Endothelial cell of umbilical vein (primary cell): ENCODE measurements around the gene BUB1. TPM values are rescaled to one million over a fixed set of nuclear protein-coding genes. Genes with fewer than 3 reads are reported as not detected.

Experiments
- BruUV-seq: library from RNA; stranded (reverse); fragments of 400-500 nt; replicated peaks from 2 replicates; lab custom pipeline; 2021; lab: Mats Ljungman, UMichigan
- CTCF ChIA-PET: fragments of 300-600, 350-600 bp; sonication (Branson Sonifier 250); formaldehyde crosslinking; loops from one replicate; lab custom pipeline; 2021; ENCODE audit warnings: antibody characterized with exemption, inconsistent platforms; lab: Charles Lee
- POLR2A ChIA-PET: fragments of 300-600, 350-600 bp; sonication (Branson Sonifier 250); formaldehyde crosslinking; loops from one replicate; lab custom pipeline; 2021; ENCODE audit warnings: antibody characterized with exemption, inconsistent platforms; lab: Charles Lee
- DNase-seq: peaks from one replicate; pipeline ENCODE4 v3.0.0-alpha.2; 2011; ENCODE audit warnings: low read depth, low spot score
- FAIRE-seq: peaks from 2 replicates; lab custom pipeline; 2011; peaks lifted over from hg19 to GRCh38; lab: Jason Lieb, UNC
- H2AFZ ChIP-seq: 2 replicates; pipeline ENCODE4 v1.6.0; 2012; ENCODE audit warnings: low read depth, low read length, control low read depth, inconsistent platforms
- H3K27ac ChIP-seq: 2 replicates; pipeline ENCODE4 v1.5.1; 2011; ENCODE audit warnings: low read depth, mild to moderate bottlenecking, control low read depth, low read length, moderate library complexity; ENCODE audit not compliant: insufficient read depth
- H3K27me3 ChIP-seq, 2 experiments: 2 replicates each; pipeline versions ENCODE4 v1.6.0 to v1.6.1; 2011; ENCODE audit warnings: low read length in 2 of 2, mixed read lengths in 1 of 2; ENCODE audit not compliant: control insufficient read depth in 2 of 2, insufficient read depth in 2 of 2
- H3K36me3 ChIP-seq, 2 experiments: 2 replicates in 1 of 2; 3 replicates in 1 of 2; pipeline ENCODE4 v1.5.1; 2011; ENCODE audit warnings: low read length in 2 of 2, mild to moderate bottlenecking in 1 of 2, moderate library complexity in 1 of 2; ENCODE audit not compliant: control insufficient read depth in 2 of 2, insufficient read depth in 2 of 2; ENCODE audit errors: extremely low read depth in 1 of 2
- H3K4me1 ChIP-seq: 3 replicates; pipeline ENCODE4 v1.5.1; 2011; ENCODE audit warnings: mild to moderate bottlenecking, low read length; ENCODE audit not compliant: control insufficient read depth, insufficient read depth; ENCODE audit errors: extremely low read depth
- H3K4me2 ChIP-seq: 2 replicates; pipeline ENCODE4 v1.6.1; 2011; ENCODE audit warnings: low read length, control low read depth, mixed read lengths; ENCODE audit not compliant: insufficient read depth
- H3K4me3 ChIP-seq, 3 experiments: fragments of 200-600 bp in 1 of 3; sonication (generic), shearing (Covaris generic) in 1 of 3; replicated peaks in 1 of 3; 2 replicates each; pipeline ENCODE4 v1.5.1; 2011 to 2016; ENCODE audit warnings: control low read depth in 3 of 3, low read length in 3 of 3, mild to moderate bottlenecking in 2 of 3, inconsistent platforms in 1 of 3, low read depth in 1 of 3, moderate library complexity in 1 of 3; ENCODE audit not compliant: insufficient read depth in 1 of 3
- H3K79me2 ChIP-seq: 2 replicates; pipeline ENCODE4 v1.6.0; 2012; ENCODE audit warnings: low read length, inconsistent platforms; ENCODE audit not compliant: control insufficient read depth, insufficient read depth
- H3K9ac ChIP-seq: replicated peaks from 2 replicates; pipeline ENCODE3; 2011; ENCODE audit warnings: low read length, control low read depth; ENCODE audit not compliant: insufficient read depth; ENCODE audit errors: extremely low read depth
- H3K9me1 ChIP-seq: replicated peaks from 3 replicates; pipeline ENCODE4 v1.6.0; 2011; ENCODE audit warnings: mild to moderate bottlenecking, low read length; ENCODE audit not compliant: control insufficient read depth, insufficient read depth; ENCODE audit errors: extremely low read depth
- H3K9me3 ChIP-seq: replicated peaks from 2 replicates; pipeline ENCODE4 v1.5.1; 2012; ENCODE audit warnings: low read length, inconsistent platforms; ENCODE audit not compliant: control insufficient read depth, insufficient read depth
- H4K20me1 ChIP-seq: replicated peaks from 2 replicates; pipeline ENCODE3; 2011; ENCODE audit warnings: mild to moderate bottlenecking, low read length; ENCODE audit not compliant: control insufficient read depth, insufficient read depth; ENCODE audit errors: extremely low read depth
- EZH2 ChIP-seq: IDR thresholded peaks from 2 replicates; pipeline ENCODE4 v1.6.1; 2012; ENCODE audit warnings: borderline replicate concordance, low read depth, mild to moderate bottlenecking, moderate library complexity, low read length, inconsistent platforms; ENCODE audit not compliant: severe bottlenecking
- GATA2 ChIP-seq: IDR thresholded peaks from 2 replicates; pipeline ENCODE4 v1.7.0; 2011; ENCODE audit warnings: low read depth, mild to moderate bottlenecking, moderate library complexity, mixed read lengths, low read length; ENCODE audit not compliant: insufficient read length, insufficient read depth
- MYC ChIP-seq: IDR thresholded peaks from one replicate; pipeline ENCODE4 v1.6.1; 2011; ENCODE audit warnings: mild to moderate bottlenecking, low read depth, low read length
- POLR2A ChIP-seq: IDR thresholded peaks from 2 replicates; pipeline ENCODE4 v1.6.1; 2012; ENCODE audit warnings: low read depth, mild to moderate bottlenecking, control low read depth, low read length
- POLR2AphosphoS5 ChIP-seq: IDR thresholded peaks from 2 replicates; pipeline ENCODE4 v1.6.1; 2012; ENCODE audit warnings: low read depth, mild to moderate bottlenecking, control low read depth, low read length, moderate library complexity; ENCODE audit not compliant: insufficient read depth
- dilution Hi-C: fragments of 300-500 bp; cut with MboI; formaldehyde crosslinking; loops from one replicate; pipeline ENCODE4 v1.15.0; 2019; ENCODE audit warnings: low sequenced_read_pairs; ENCODE audit not compliant: extremely low pct_ligation_motif_present
- intact Hi-C: fragments of 100-400 bp; cut with micrococcal nuclease; formaldehyde crosslinking; loops from one replicate; pipeline ENCODE4 v1.10.0; 2022
- polyA plus RNA-seq, 4 experiments: library from polyadenylated mRNA; depleted of rRNA in 3 of 4; stranded (reverse) in 3 of 4; unstranded in 1 of 4; fragments of >200 nt; gene quantifications; 2 replicates each; pipeline versions ENCODE4 v1.2.1 to v1.2.3, GENCODE V29; 2011 to 2012; ENCODE audit warnings: missing spikeins in 1 of 4
- total RNA-seq: library from RNA; stranded (reverse); gene quantifications from 2 replicates; pipeline ENCODE4 v1.2.3, GENCODE V29; 2021
- TF ChIP-seq, protein P1 (sequence below), 2 donors: IDR thresholded peaks; 1 replicate in 1 of 2; 2 replicates in 1 of 2; pipeline ENCODE4 v1.5.1; 2011; ENCODE audit warnings: low read length in 2 of 2, mild to moderate bottlenecking in 2 of 2, moderate library complexity in 2 of 2, control low read depth in 1 of 2, inconsistent platforms in 1 of 2, low read depth in 1 of 2; ENCODE audit not compliant: insufficient read depth in 1 of 2; ENCODE audit errors: extremely low read depth in 1 of 2
- TF ChIP-seq, protein P2 (sequence below): IDR thresholded peaks from 2 replicates; pipeline ENCODE4 v1.6.1; 2011; ENCODE audit not compliant: insufficient read depth, insufficient read length

The BUB1 gene
- total and polyA plus RNA-seq, 2 donors (not counting 3 experiments of a cell fraction or from before 2014, with no cell fraction given), result 16.1 to 66.4 TPM

DNA sequence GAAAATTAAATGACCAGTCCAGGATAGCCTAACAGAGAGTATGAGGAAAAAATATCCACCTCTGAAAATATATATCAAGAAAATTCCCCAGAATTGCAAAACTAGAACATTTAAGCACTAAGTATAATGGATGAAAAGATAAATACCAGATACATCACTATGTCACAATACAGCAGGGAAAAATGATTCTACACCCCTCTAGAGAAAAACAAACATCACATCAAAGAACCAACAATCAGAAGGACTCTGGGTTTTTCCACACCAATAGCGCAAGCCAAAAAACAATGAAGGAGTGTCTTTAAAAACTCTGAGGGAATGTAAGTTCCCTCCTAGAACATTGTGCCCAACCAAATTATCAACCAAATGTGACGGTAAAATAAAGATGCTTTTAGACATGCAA, 13.7 kb downstream of the BUB1 start:
- Histone ChIP-seq H3K4me1 (no peaks in the 10 kb centered on the region), H3K27me3 (no peaks in the 10 kb centered on the region), H3K9me1 (no peaks in the 10 kb centered on the region), H3K9me3 (no peaks in the 10 kb centered on the region), H3K9ac (no peak overlapping the region), H3K36me3 (peaks cover 2 to 29% of the 10 kb centered on the region in 2 experiments), H3K79me2 (peaks cover 19% of the 10 kb centered on the region), H3K4me2 (no peak overlapping the region), H2AFZ (no peak overlapping the region), H4K20me1 (no peaks in the 10 kb centered on the region), H3K27ac (no peak overlapping the region), H3K4me3 (no peak overlapping the region)
- no peak for DNase-seq
- FAIRE-seq, result no peak
- dilution Hi-C loops (no loop called here), intact Hi-C loops (no loop called here)
- TF ChIP-seq EZH2, result no peak
- no peak for TF ChIP-seq POLR2A
- no peak for TF ChIP-seq MYC
- TF ChIP-seq GATA2, result no peak
- TF ChIP-seq POLR2AphosphoS5, result no peak
- TF ChIP-seq, protein P1, sequence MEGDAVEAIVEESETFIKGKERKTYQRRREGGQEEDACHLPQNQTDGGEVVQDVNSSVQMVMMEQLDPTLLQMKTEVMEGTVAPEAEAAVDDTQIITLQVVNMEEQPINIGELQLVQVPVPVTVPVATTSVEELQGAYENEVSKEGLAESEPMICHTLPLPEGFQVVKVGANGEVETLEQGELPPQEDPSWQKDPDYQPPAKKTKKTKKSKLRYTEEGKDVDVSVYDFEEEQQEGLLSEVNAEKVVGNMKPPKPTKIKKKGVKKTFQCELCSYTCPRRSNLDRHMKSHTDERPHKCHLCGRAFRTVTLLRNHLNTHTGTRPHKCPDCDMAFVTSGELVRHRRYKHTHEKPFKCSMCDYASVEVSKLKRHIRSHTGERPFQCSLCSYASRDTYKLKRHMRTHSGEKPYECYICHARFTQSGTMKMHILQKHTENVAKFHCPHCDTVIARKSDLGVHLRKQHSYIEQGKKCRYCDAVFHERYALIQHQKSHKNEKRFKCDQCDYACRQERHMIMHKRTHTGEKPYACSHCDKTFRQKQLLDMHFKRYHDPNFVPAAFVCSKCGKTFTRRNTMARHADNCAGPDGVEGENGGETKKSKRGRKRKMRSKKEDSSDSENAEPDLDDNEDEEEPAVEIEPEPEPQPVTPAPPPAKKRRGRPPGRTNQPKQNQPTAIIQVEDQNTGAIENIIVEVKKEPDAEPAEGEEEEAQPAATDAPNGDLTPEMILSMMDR (IDR thresholded peaks at IDR 0.05; ENCODE audit: extremely low read depth in 1 of 2, insufficient read depth in 1 of 2, low read depth in 1 of 2, low read length in 2 of 2), result no peak
- TF ChIP-seq, protein P2, sequence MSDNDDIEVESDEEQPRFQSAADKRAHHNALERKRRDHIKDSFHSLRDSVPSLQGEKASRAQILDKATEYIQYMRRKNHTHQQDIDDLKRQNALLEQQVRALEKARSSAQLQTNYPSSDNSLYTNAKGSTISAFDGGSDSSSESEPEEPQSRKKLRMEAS, result no peak
- BruUV-seq, result no TSS peak
- ChIA-PET CTCF (interaction anchor here (1.6 kb wide), 1 partner anchor 91 kb away, joined by 6 read pairs; no protein-coding TSS in a partner anchor), POLR2A (no interaction called here)
